Mesendoderm (in vitro differentiated cells): ENCODE results near the gene IKBIP.
"Not testable (repeated sequence)": the region's sequence is repeated elsewhere in the genome, so short reads cannot be mapped to it uniquely, and the experiment has no call there.

Source experiments
- DNase-seq: peaks from one replicate; pipeline ENCODE4 v3.0.0; 2013
- H2AK5ac ChIP-seq: 2 replicates; pipeline ENCODE4 v1.6.1; 2013; ENCODE audit warnings: low read length, inconsistent platforms
- H2BK120ac ChIP-seq: 2 replicates; pipeline ENCODE4 v1.6.1; 2013; ENCODE audit warnings: low read depth, mild to moderate bottlenecking, low read length, moderate library complexity, mixed read lengths
- H2BK15ac ChIP-seq: replicated peaks from 2 replicates; pipeline ENCODE4 v1.6.1; 2013; ENCODE audit warnings: low read depth, mild to moderate bottlenecking, moderate library complexity
- H2BK5ac ChIP-seq: 2 replicates; pipeline ENCODE4 v1.6.1; 2013; ENCODE audit warnings: low read length, inconsistent platforms
- H3K18ac ChIP-seq: 2 replicates; pipeline ENCODE4 v1.6.1; 2013; ENCODE audit warnings: mild to moderate bottlenecking, low read length, mixed read lengths
- H3K23ac ChIP-seq: one replicate; pipeline ENCODE4 v1.6.1; 2013; ENCODE audit warnings: low read length
- H3K27ac ChIP-seq: 2 replicates; pipeline ENCODE4 v1.5.1; 2013; ENCODE audit warnings: low read depth, mild to moderate bottlenecking, inconsistent platforms, low read length, moderate library complexity
- H3K27me3 ChIP-seq: 2 replicates; pipeline ENCODE4 v1.6.1; 2013; ENCODE audit warnings: low read length, control low read depth, mild to moderate bottlenecking, inconsistent platforms; ENCODE audit not compliant: insufficient read depth, poor library complexity
- H3K36me3 ChIP-seq: 2 replicates; pipeline ENCODE4 v1.6.1; 2013; ENCODE audit warnings: low read length, inconsistent platforms; ENCODE audit not compliant: control insufficient read depth, insufficient read depth
- H3K4ac ChIP-seq: one replicate; pipeline ENCODE4 v1.6.1; 2013; ENCODE audit warnings: low read depth, mild to moderate bottlenecking, low read length, moderate library complexity
- H3K4me1 ChIP-seq: 2 replicates; pipeline ENCODE4 v1.6.1; 2013; ENCODE audit warnings: low read depth, low read length, inconsistent platforms; ENCODE audit not compliant: control insufficient read depth
- H3K4me2 ChIP-seq: 2 replicates; pipeline ENCODE4 v1.6.1; 2013; ENCODE audit warnings: low read length
- H3K4me3 ChIP-seq: 2 replicates; pipeline ENCODE4 v1.5.1; 2013; ENCODE audit warnings: mild to moderate bottlenecking, low read length
- H3K56ac ChIP-seq: one replicate; pipeline ENCODE4 v1.6.1; 2013; ENCODE audit warnings: low read length
- H3K79me1 ChIP-seq: 2 replicates; pipeline ENCODE4 v1.6.1; 2013; ENCODE audit warnings: low read length, inconsistent platforms
- H3K79me2 ChIP-seq: 2 replicates; pipeline ENCODE4 v1.6.1; 2013; ENCODE audit warnings: mild to moderate bottlenecking, low read length; ENCODE audit not compliant: control insufficient read depth, insufficient read depth
- H3K9ac ChIP-seq: 2 replicates; pipeline ENCODE4 v1.6.1; 2013; ENCODE audit warnings: low read length, inconsistent platforms
- H4K5ac ChIP-seq: one replicate; pipeline ENCODE4 v1.6.1; 2013; ENCODE audit warnings: low read length
- H4K8ac ChIP-seq: one replicate; pipeline ENCODE4 v1.6.1; 2013; ENCODE audit warnings: low read depth, mild to moderate bottlenecking, control low read depth, low read length, moderate library complexity
- WGBS: extraction: QIAGEN DNeasy Blood & Tissue Kit; methylation state at CpG from one replicate; pipeline ENCODE4 v1.1.7; 2013; ENCODE audit warnings: low lambda C conversion rate, missing lambda C conversion rate; ENCODE audit not compliant: insufficient coverage; ENCODE audit errors: extremely low coverage; 5-methylcytosine and 5-hydroxymethylcytosine counted together
- small RNA-seq: library from polyadenylated mRNA; stranded (forward); fragments of <200 nt; extraction: miRNeasy Mini kit (QIAGEN cat#:217004); gene quantifications from one replicate; pipeline ENCODE3, GENCODE V24; 2013; ENCODE audit not compliant: insufficient read depth

IKBIP gene

GRCh38 chr12:98578821-98579220 lies 65.8 kb downstream of the IKBIP start:
- H3K79me1 ChIP-seq, result no peaks in the 10 kb centered on the region

GRCh38 chr12:98578392-98578791 lies 66.2 kb downstream of the IKBIP start:
- no peak overlapping the region for H4K8ac ChIP-seq
- no peaks in the 10 kb centered on the region for H3K27me3 ChIP-seq
- H3K4me3 ChIP-seq, result no peak overlapping the region
- H3K18ac ChIP-seq, result no peak overlapping the region
- H3K4ac ChIP-seq, result no peak overlapping the region
- no peak overlapping the region for H3K4me2 ChIP-seq
- no peak overlapping the region for H3K27ac ChIP-seq
- no peaks in the 10 kb centered on the region for H3K36me3 ChIP-seq
- no CpG with 5 or more reads among the region's 1 CpG for WGBS
- no peaks in the 10 kb centered on the region for H3K4me1 ChIP-seq
- no peak overlapping the region for H2AK5ac ChIP-seq
- H2BK120ac ChIP-seq, result no peak overlapping the region
- H3K79me2 ChIP-seq, result no peaks in the 10 kb centered on the region
- no peak overlapping the region for H3K23ac ChIP-seq
- no peak overlapping the region for H3K9ac ChIP-seq
- no peak overlapping the region for H2BK15ac ChIP-seq
- H2BK5ac ChIP-seq, result no peak overlapping the region
- H3K56ac ChIP-seq, result no peak overlapping the region
- no peak overlapping the region for H4K5ac ChIP-seq
- DNase-seq, result no peak
- H3K79me1 ChIP-seq, result no peaks in the 10 kb centered on the region

More at GRCh38 chr12:98578821-98579220, 65.8 kb downstream of the IKBIP start:
- Histone ChIP-seq H3K18ac (no peak overlapping the region), H3K4ac (no peak overlapping the region), H3K23ac (no peak overlapping the region), H3K4me1 (no peaks in the 10 kb centered on the region), H2BK15ac (no peak overlapping the region), H3K36me3 (no peaks in the 10 kb centered on the region), H2BK120ac (no peak overlapping the region), H4K8ac (no peak overlapping the region), H3K27ac (no peak overlapping the region), H2BK5ac (no peak overlapping the region), H3K27me3 (no peaks in the 10 kb centered on the region), H3K9ac (no peak overlapping the region), H3K56ac (no peak overlapping the region), H3K4me3 (no peak overlapping the region), H3K79me2 (no peaks in the 10 kb centered on the region), H4K5ac (no peak overlapping the region), H3K4me2 (no peak overlapping the region), H2AK5ac (no peak overlapping the region)
- DNase-seq, result no peak
- no CpG with 5 or more reads among the region's 2 CpGs for WGBS

- not testable (repeated sequence) for H2BK120ac ChIP-seq, H3K27ac ChIP-seq, H2AK5ac ChIP-seq, H4K8ac ChIP-seq, H3K36me3 ChIP-seq, H3K4ac ChIP-seq, H3K18ac ChIP-seq, H3K79me2 ChIP-seq, DNase-seq, H3K4me1 ChIP-seq, H3K9ac ChIP-seq, H3K79me1 ChIP-seq, H2BK15ac ChIP-seq, H3K23ac ChIP-seq, H3K56ac ChIP-seq, H4K5ac ChIP-seq, H3K27me3 ChIP-seq, H3K4me2 ChIP-seq, H2BK5ac ChIP-seq, H3K4me3 ChIP-seq
- WGBS, result no CpG with 5 or more reads among the region's 2 CpGs
Observed at GRCh38 chr12:98576795-98577194, 67.8 kb downstream of the IKBIP start.

- Histone ChIP-seq H3K4ac (no peak overlapping the region), H4K8ac (no peak overlapping the region), H2BK15ac (no peak overlapping the region), H4K5ac (no peak overlapping the region), H3K4me1 (no peaks in the 10 kb centered on the region), H3K27ac (no peak overlapping the region), H3K56ac (no peak overlapping the region), H3K18ac (no peak overlapping the region), H3K4me3 (no peak overlapping the region), H3K27me3 (no peaks in the 10 kb centered on the region), H3K4me2 (no peak overlapping the region), H3K36me3 (no peaks in the 10 kb centered on the region), H3K23ac (no peak overlapping the region), H3K79me1 (no peaks in the 10 kb centered on the region), H3K79me2 (no peaks in the 10 kb centered on the region), H2BK5ac (no peak overlapping the region), H3K9ac (no peak overlapping the region), H2BK120ac (no peak overlapping the region), H2AK5ac (no peak overlapping the region)
- WGBS, result no CpG with 5 or more reads among the region's 4 CpGs
- DNase-seq, result no peak
Observed at GRCh38 chr12:98575013-98575412, 69.6 kb downstream of the IKBIP start.

Small RNA genes lying within 50 kb of the gene (small RNA-seq; reads per million reads assigned to genes)
- gene SNORA53, result 4.7 reads per million, percentile 68 among the genes with 10 or more reads in this experiment
